Measurements from ENCODE around the gene TAS1R1. TPM values are rescaled to one million over a fixed set of nuclear protein-coding genes. Genes with fewer than 3 reads are reported as not detected.
"Not testable (repeated sequence)": the region's sequence is repeated elsewhere in the genome, so short reads cannot be mapped to it uniquely, and the experiment has no call there.

TAS1R1 gene
- total RNA-seq, 1 donor from 2014 or later, result not detected

GRCh38 chr1:6591222-6591621 lies 36.1 kb downstream of the TAS1R1 start:
- no peak for ATAC-seq

- no peak for ATAC-seq
Measured at GRCh38 chr1:6591644-6592043, 36.5 kb downstream of the TAS1R1 start.

- ATAC-seq, result no peak
Measured at GRCh38 chr1:6592441-6592840, 37.3 kb downstream of the TAS1R1 start.

GRCh38 chr1:6592865-6593593 lies 37.9 kb downstream of the TAS1R1 start:
- ATAC-seq, result no peak

- no peak for ATAC-seq
Measured at GRCh38 chr1:6593810-6594209, 38.7 kb downstream of the TAS1R1 start.

- ATAC-seq, result peak; percentile 4
Measured at GRCh38 chr1:6594977-6595740, 40.1 kb downstream of the TAS1R1 start.

- ATAC-seq, result no peak
Measured at GRCh38 chr1:6596351-6596750, 41.2 kb downstream of the TAS1R1 start.

GRCh38 chr1:6596886-6597776 lies 42.0 kb downstream of the TAS1R1 start:
- no peak for ATAC-seq

GRCh38 chr1:6597777-6598131 lies 42.6 kb downstream of the TAS1R1 start:
- ATAC-seq, result no peak

- peak; percentile 44 for ATAC-seq
Measured at GRCh38 chr1:6599141-6599975, 44.3 kb downstream of the TAS1R1 start.

- ATAC-seq, result not testable (repeated sequence)
Measured at GRCh38 chr1:6599991-6600390, 44.9 kb downstream of the TAS1R1 start.

- ATAC-seq, result no peak
Measured at GRCh38 chr1:6600410-6601048, 45.4 kb downstream of the TAS1R1 start.

- ATAC-seq, result peak; percentile 80
Measured at GRCh38 chr1:6601049-6601922, 46.2 kb downstream of the TAS1R1 start.

- ATAC-seq, result peak; percentile 7
Measured at GRCh38 chr1:6601923-6602668, 47.0 kb downstream of the TAS1R1 start.

GRCh38 chr1:6602669-6603237 lies 47.6 kb downstream of the TAS1R1 start, which contains the start of gene KLHL21:
Gene KLHL21 (minus strand): TSS chr1:6602869. CDS start chr1:6602817, 52 bp downstream.
- peak; percentile 69 for ATAC-seq

- ATAC-seq, result no peak
Measured at GRCh38 chr1:6603238-6603914, 48.3 kb downstream of the TAS1R1 start.

GRCh38 chr1:6603915-6604558 lies 48.9 kb downstream of the TAS1R1 start:
- no peak for ATAC-seq
